ENCODE measurements around the gene ERGIC3. TPM values are rescaled to one million over a fixed set of nuclear protein-coding genes. Genes with fewer than 3 reads are reported as not detected.

ERGIC3 gene
- total and polyA plus RNA-seq, 2 experiments from 2014 or later: 262 to 477 TPM

DNA sequence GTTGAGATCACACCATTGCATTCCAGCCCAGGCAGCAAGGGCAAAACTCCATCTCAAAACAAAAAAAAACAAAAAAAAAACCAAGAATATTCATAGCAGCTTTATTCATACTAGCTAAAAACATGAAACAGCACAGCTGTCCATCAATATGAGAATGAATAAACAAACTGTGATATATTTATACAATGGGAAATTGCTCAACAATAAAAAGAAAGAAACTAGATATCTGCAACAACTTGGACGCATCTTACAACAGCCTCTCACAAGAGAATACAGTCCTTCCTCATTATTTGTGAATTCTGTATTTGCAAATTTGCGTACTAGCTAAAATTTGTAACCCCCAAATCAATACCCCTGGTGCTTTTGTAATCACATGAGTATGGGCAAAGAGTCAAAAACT is 45.6 kb downstream of the ERGIC3 start:
- Histone ChIP-seq H3K4me2 (ENCODE audit: unreplicated experiment) (no peak overlapping the region), H3K9ac (no peak overlapping the region), H3K4me3 (no peak overlapping the region), H3F3A (ENCODE audit: insufficient read depth) (no peaks in the 10 kb centered on the region), H3K27me3 (replicated peaks; ENCODE audit: insufficient read depth) (no peaks in the 10 kb centered on the region), H3K4me1 (ENCODE audit: insufficient read depth) (no peaks in the 10 kb centered on the region), H3K36me3 (ENCODE audit: low read depth) (no peaks in the 10 kb centered on the region), H3K27ac (no peak overlapping the region), H3K9me3 (ENCODE audit: low read depth) (no peaks in the 10 kb centered on the region), H3K79me2 (ENCODE audit: insufficient read depth) (no peaks in the 10 kb centered on the region), H4K20me1 (ENCODE audit: insufficient read depth) (no peaks in the 10 kb centered on the region), H3K9me2 (ENCODE audit: insufficient read depth) (no peaks in the 10 kb centered on the region), H2AFZ (no peak overlapping the region)
- TF ChIP-seq EZH2phosphoT487 (IDR thresholded peaks at IDR 0.05; ENCODE audit: insufficient read depth, low read depth) (no peak), EZH2 (IDR thresholded peaks at IDR 0.05; ENCODE audit: insufficient read depth, poor library complexity, severe bottlenecking) (no peak)
- in situ Hi-C loops (cut with MboI): no loop called here
- 77 to 82% methylated on average over 2 of the region's 2 CpGs for WGBS, 2 experiments (ENCODE audit: low coverage in 1 of 2, low lambda C conversion rate in 2 of 2, missing lambda C conversion rate in 2 of 2)
- no peak for DNase-seq

DNA sequence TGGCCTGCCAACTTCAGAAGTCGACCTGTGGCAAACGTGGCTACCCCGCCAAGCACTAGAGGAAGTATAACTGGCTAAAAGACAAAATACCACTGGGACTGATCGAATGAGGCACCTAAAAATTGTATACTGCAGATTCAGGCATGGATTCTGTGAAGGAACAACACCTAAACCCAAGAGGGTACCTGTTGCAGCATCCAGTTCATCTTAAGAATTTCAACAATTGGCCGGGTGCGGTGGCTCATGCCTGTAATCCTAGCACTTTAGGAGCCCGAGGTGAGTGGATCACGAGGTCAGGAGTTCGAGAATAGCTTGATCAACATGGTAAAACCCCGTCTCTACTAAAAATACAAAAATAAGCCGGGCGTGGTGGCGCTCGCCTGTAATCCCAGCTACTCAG is 46.5 kb downstream of the ERGIC3 start:
- H3K4me2 ChIP-seq (ENCODE audit: unreplicated experiment): no peak overlapping the region
- H3K4me1 ChIP-seq (ENCODE audit: insufficient read depth): no peaks in the 10 kb centered on the region
- no peaks in the 10 kb centered on the region for H3K9me2 ChIP-seq (ENCODE audit: insufficient read depth)
- H4K20me1 ChIP-seq (ENCODE audit: insufficient read depth): no peaks in the 10 kb centered on the region
- no peaks in the 10 kb centered on the region for H3F3A ChIP-seq (ENCODE audit: insufficient read depth)
- no peaks in the 10 kb centered on the region for H3K9me3 ChIP-seq (ENCODE audit: low read depth)
- no peaks in the 10 kb centered on the region for H3K36me3 ChIP-seq (ENCODE audit: low read depth)
- no peak overlapping the region for H3K4me3 ChIP-seq
- no peak overlapping the region for H3K9ac ChIP-seq
- DNase-seq: no peak
- H3K27ac ChIP-seq: no peak overlapping the region
- in situ Hi-C loops (cut with MboI): no loop called here
- H2AFZ ChIP-seq: no peak overlapping the region
- WGBS, 2 experiments (ENCODE audit: low coverage in 1 of 2, low lambda C conversion rate in 2 of 2, missing lambda C conversion rate in 2 of 2): 86% methylated on average over 14 of the region's 14 CpGs
- TF ChIP-seq EZH2phosphoT487 (IDR thresholded peaks at IDR 0.05; ENCODE audit: insufficient read depth, low read depth) (no peak), EZH2 (IDR thresholded peaks at IDR 0.05; ENCODE audit: insufficient read depth, poor library complexity, severe bottlenecking) (no peak)
- no peaks in the 10 kb centered on the region for H3K79me2 ChIP-seq (ENCODE audit: insufficient read depth)
- H3K27me3 ChIP-seq (replicated peaks; ENCODE audit: insufficient read depth): no peaks in the 10 kb centered on the region

DNA sequence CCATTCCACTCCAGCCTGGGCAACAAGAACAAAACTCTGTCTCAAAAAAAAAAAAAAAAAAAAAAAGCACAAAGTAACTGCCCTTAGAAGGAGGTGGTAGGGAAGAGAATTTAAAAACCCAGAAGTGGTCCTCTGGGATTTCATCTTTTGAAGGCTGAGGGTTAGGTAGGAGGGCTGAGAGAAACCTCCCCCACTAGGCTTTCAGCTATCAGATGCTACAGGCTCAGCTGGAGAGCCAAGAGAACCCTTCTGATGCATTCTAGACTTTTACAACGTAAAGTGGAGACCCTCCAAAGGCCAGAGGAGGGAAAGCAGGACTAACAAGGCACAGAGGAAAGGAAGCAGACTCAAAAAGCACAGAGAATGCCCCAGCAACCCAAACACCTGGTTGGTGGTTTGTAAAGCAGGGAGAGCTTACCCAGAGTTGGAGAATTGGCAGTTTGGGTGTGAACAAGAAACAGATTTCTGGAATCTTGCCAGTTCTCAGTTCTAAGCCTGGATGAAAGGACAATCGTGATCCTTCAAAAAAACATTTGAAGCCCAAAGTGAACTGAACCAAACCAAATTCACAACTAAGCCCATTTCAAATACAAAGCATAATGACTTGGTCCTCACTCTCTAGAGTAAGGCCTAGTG is 50.6 kb downstream of the ERGIC3 start:
- Histone ChIP-seq H3K9me2 (ENCODE audit: insufficient read depth) (no peaks in the 10 kb centered on the region), H3K4me1 (ENCODE audit: insufficient read depth) (no peaks in the 10 kb centered on the region), H3K4me3 (no peak overlapping the region), H3K36me3 (ENCODE audit: low read depth) (no peaks in the 10 kb centered on the region), H3K27ac (no peak overlapping the region), H3K9ac (no peak overlapping the region), H3K4me2 (ENCODE audit: unreplicated experiment) (no peak overlapping the region), H2AFZ (no peak overlapping the region), H3K79me2 (ENCODE audit: insufficient read depth) (no peaks in the 10 kb centered on the region), H3F3A (ENCODE audit: insufficient read depth) (no peaks in the 10 kb centered on the region), H3K27me3 (replicated peaks; ENCODE audit: insufficient read depth) (no peaks in the 10 kb centered on the region), H3K9me3 (ENCODE audit: low read depth) (no peaks in the 10 kb centered on the region), H4K20me1 (ENCODE audit: insufficient read depth) (no peaks in the 10 kb centered on the region)
- WGBS, 2 experiments (ENCODE audit: low coverage in 1 of 2, low lambda C conversion rate in 2 of 2, missing lambda C conversion rate in 2 of 2): 16 to 29% methylated on average over 2 of the region's 2 CpGs
- TF ChIP-seq EZH2 (IDR thresholded peaks at IDR 0.05; ENCODE audit: insufficient read depth, poor library complexity, severe bottlenecking): no peak
- TF ChIP-seq EZH2phosphoT487 (IDR thresholded peaks at IDR 0.05; ENCODE audit: insufficient read depth, low read depth): no peak
- no peak for DNase-seq
- in situ Hi-C loops (cut with MboI): no loop called here

DNA sequence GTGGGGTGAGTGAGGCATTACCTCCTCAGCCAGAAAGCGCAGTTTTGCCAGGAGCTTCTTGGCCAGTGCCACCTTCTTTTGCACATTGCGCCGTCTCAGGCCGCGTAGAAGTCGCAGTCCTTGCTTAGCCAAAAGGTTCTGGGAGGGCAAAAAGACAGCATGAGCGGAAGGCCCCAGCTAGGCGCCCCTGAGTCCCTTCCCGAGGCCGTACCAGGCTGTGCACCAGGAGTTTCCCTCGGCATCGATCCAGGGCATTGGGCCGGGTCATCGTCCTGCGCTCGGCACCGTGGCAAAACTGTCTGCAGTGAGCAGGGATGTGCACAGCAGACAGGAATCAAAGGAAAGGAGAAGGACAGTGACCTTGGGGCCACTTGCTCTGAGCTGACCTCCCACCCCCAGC is 53.6 kb downstream of the ERGIC3 start:
- Histone ChIP-seq H3K79me2 (ENCODE audit: insufficient read depth) (no peaks in the 10 kb centered on the region), H3F3A (ENCODE audit: insufficient read depth) (no peaks in the 10 kb centered on the region), H3K27ac (no peak overlapping the region), H3K27me3 (replicated peaks; ENCODE audit: insufficient read depth) (no peaks in the 10 kb centered on the region), H3K9ac (no peak overlapping the region), H4K20me1 (ENCODE audit: insufficient read depth) (no peaks in the 10 kb centered on the region), H3K4me3 (no peak overlapping the region), H3K4me2 (ENCODE audit: unreplicated experiment) (no peak overlapping the region), H2AFZ (no peak overlapping the region), H3K9me2 (ENCODE audit: insufficient read depth) (no peaks in the 10 kb centered on the region), H3K36me3 (ENCODE audit: low read depth) (no peaks in the 10 kb centered on the region), H3K4me1 (ENCODE audit: insufficient read depth) (no peaks in the 10 kb centered on the region), H3K9me3 (ENCODE audit: low read depth) (no peaks in the 10 kb centered on the region)
- DNase-seq: no peak
- in situ Hi-C loops (cut with MboI): no loop called here
- TF ChIP-seq EZH2 (IDR thresholded peaks at IDR 0.05; ENCODE audit: insufficient read depth, poor library complexity, severe bottlenecking) (no peak), EZH2phosphoT487 (IDR thresholded peaks at IDR 0.05; ENCODE audit: insufficient read depth, low read depth) (no peak)
- WGBS, 2 experiments (ENCODE audit: low coverage in 1 of 2, low lambda C conversion rate in 2 of 2, missing lambda C conversion rate in 2 of 2): 82% methylated on average over 17 of the region's 17 CpGs
